LNCAP (cell line): ENCODE results near the gene LPXN.

Source experiments
- CTCF ChIP-seq: fragments of 450-650 bp; IDR thresholded peaks from 2 replicates; pipeline ENCODE4 v1.5.1; 2017; ENCODE audit warnings: mild to moderate bottlenecking

Gene LPXN

GRCh38 chr11:58613228-58613627 lies 37.6 kb upstream of the LPXN start:
- TF ChIP-seq CTCF: no peak

GRCh38 chr11:58609723-58610122 lies 34.1 kb upstream of the LPXN start:
- no peak for TF ChIP-seq CTCF

- no peak for TF ChIP-seq CTCF
Observed at GRCh38 chr11:58608331-58608730, 32.7 kb upstream of the LPXN start.

GRCh38 chr11:58606930-58607714 lies 31.5 kb upstream of the LPXN start:
- no peak for TF ChIP-seq CTCF

GRCh38 chr11:58600510-58600909 lies 24.9 kb upstream of the LPXN start:
- no peak for TF ChIP-seq CTCF

- TF ChIP-seq CTCF: no peak
Observed at GRCh38 chr11:58597486-58598144, 22.0 kb upstream of the LPXN start.

GRCh38 chr11:58596621-58597020 lies 21.0 kb upstream of the LPXN start:
- no peak for TF ChIP-seq CTCF
